Astrocyte (in vitro differentiated cells and primary cell): ENCODE data around the gene SAG. TPM values are rescaled to one million over a fixed set of nuclear protein-coding genes. Genes with fewer than 3 reads are reported as not detected.

Experiments used
- DNase-seq: peaks from one replicate; pipeline ENCODE4 v3.0.0-alpha.2; 2010; ENCODE audit warnings: low read depth
- FAIRE-seq: peaks from 2 replicates; lab custom pipeline; 2011; peaks lifted over from hg19 to GRCh38; lab: Jason Lieb, UNC
- H2AFZ ChIP-seq: 2 replicates; pipeline ENCODE4 v1.6.0; 2012; ENCODE audit warnings: low read depth, low read length, inconsistent platforms
- H3K27ac ChIP-seq: 2 replicates; pipeline ENCODE4 v1.5.1; 2011; ENCODE audit warnings: low read depth, low read length, inconsistent platforms
- H3K27me3 ChIP-seq: 2 replicates; pipeline ENCODE4 v1.6.0; 2011; ENCODE audit warnings: low read length, inconsistent platforms; ENCODE audit not compliant: insufficient read depth
- H3K36me3 ChIP-seq: 2 replicates; pipeline ENCODE4 v1.5.1; 2011; ENCODE audit warnings: low read length, inconsistent platforms; ENCODE audit not compliant: insufficient read depth
- H3K4me1 ChIP-seq: 2 replicates; pipeline ENCODE4 v1.5.1; 2011; ENCODE audit warnings: low read length, inconsistent platforms; ENCODE audit not compliant: insufficient read depth
- H3K4me2 ChIP-seq: 2 replicates; pipeline ENCODE4 v1.6.0; 2012; ENCODE audit warnings: low read length, inconsistent platforms
- H3K4me3 ChIP-seq: 2 replicates; pipeline ENCODE4 v1.5.1; 2011; ENCODE audit warnings: low read depth, mild to moderate bottlenecking, low read length, inconsistent platforms; ENCODE audit not compliant: insufficient read depth
- H3K79me2 ChIP-seq: 2 replicates; pipeline ENCODE4 v1.6.0; 2012; ENCODE audit warnings: mild to moderate bottlenecking, low read length, inconsistent platforms; ENCODE audit not compliant: insufficient read depth
- H3K9ac ChIP-seq: 2 replicates; pipeline ENCODE4 v1.6.0; 2012; ENCODE audit warnings: mild to moderate bottlenecking, low read length, inconsistent platforms
- H3K9me3 ChIP-seq: 2 replicates; pipeline ENCODE4 v1.5.1; 2012; ENCODE audit warnings: low read depth, mild to moderate bottlenecking, low read length, inconsistent platforms; ENCODE audit not compliant: insufficient read depth
- H4K20me1 ChIP-seq: 2 replicates; pipeline ENCODE4 v1.6.0; 2012; ENCODE audit warnings: low read length, inconsistent platforms; ENCODE audit not compliant: insufficient read depth
- H3K27ac Mint-ChIP-seq: one replicate; pipeline ENCODE4 v1.8.0; 2021; ENCODE audit warnings: mild to moderate bottlenecking, mixed read lengths; ENCODE audit not compliant: unreplicated experiment
- H3K27me3 Mint-ChIP-seq: one replicate; pipeline ENCODE4 v1.8.0; 2021; ENCODE audit warnings: low read depth, mixed read lengths; ENCODE audit not compliant: unreplicated experiment
- H3K36me3 Mint-ChIP-seq: one replicate; pipeline ENCODE4 v1.8.0; 2021; ENCODE audit warnings: low read depth, mixed read lengths; ENCODE audit not compliant: unreplicated experiment
- H3K4me1 Mint-ChIP-seq: one replicate; pipeline ENCODE4 v1.8.0; 2021; ENCODE audit warnings: low read depth, mixed read lengths; ENCODE audit not compliant: unreplicated experiment
- H3K4me3 Mint-ChIP-seq: one replicate; pipeline ENCODE4 v1.8.0; 2021; ENCODE audit warnings: mild to moderate bottlenecking, moderate library complexity, mixed read lengths; ENCODE audit not compliant: unreplicated experiment
- H3K9me3 Mint-ChIP-seq: one replicate; pipeline ENCODE4 v1.8.0; 2021; ENCODE audit warnings: mild to moderate bottlenecking, mixed read lengths; ENCODE audit not compliant: unreplicated experiment
- CTCF ChIP-seq: IDR thresholded peaks from 2 replicates; pipeline ENCODE4 v1.5.1; 2011; ENCODE audit warnings: low read depth, mild to moderate bottlenecking, inconsistent platforms, low read length, moderate library complexity; ENCODE audit not compliant: insufficient read depth
- EZH2 ChIP-seq: IDR thresholded peaks from 2 replicates; pipeline ENCODE4 v1.6.1; 2012; ENCODE audit warnings: mild to moderate bottlenecking, low read length, inconsistent platforms; ENCODE audit not compliant: insufficient read depth
- total RNA-seq: library from RNA; stranded (reverse); gene quantifications from 2 replicates; pipeline ENCODE4 v1.2.1, GENCODE V29; 2021

SAG gene
- total RNA-seq, 1 donor from 2014 or later = not detected

- DNase-seq (peak; percentile 23), FAIRE-seq (no peak)
- no peak overlapping the region for H3K27ac ChIP-seq
- H3K27me3 ChIP-seq = no peaks in the 10 kb centered on the region
- no peak overlapping the region for H3K4me2 ChIP-seq
- H3K4me3 ChIP-seq = no peak overlapping the region
- no peaks in the 10 kb centered on the region for H3K36me3 ChIP-seq
- Mint-ChIP-seq H3K27ac (peak overlapping the region; percentile 14), H3K4me1 (peaks cover 6% of the 10 kb centered on the region), H3K4me3 (no peak overlapping the region), H3K9me3 (peaks cover 1% of the 10 kb centered on the region), H3K27me3 (no peaks in the 10 kb centered on the region), H3K36me3 (peaks cover 3% of the 10 kb centered on the region)
- H3K9me3 ChIP-seq = no peaks in the 10 kb centered on the region
- peaks cover 24% of the 10 kb centered on the region for H3K79me2 ChIP-seq
- TF ChIP-seq EZH2 (no peak), CTCF (no peak)
- no peak overlapping the region for H3K9ac ChIP-seq
- H3K4me1 ChIP-seq = no peaks in the 10 kb centered on the region
- no peak overlapping the region for H2AFZ ChIP-seq
- peaks cover 52% of the 10 kb centered on the region for H4K20me1 ChIP-seq
Observed at GRCh38 chr2:233380132-233380895, 72.7 kb downstream of the SAG start.

GRCh38 chr2:233380995-233381637, 73.5 kb downstream of the SAG start:
- H3K4me1 Mint-ChIP-seq = peaks cover 14% of the 10 kb centered on the region
- H4K20me1 ChIP-seq = peaks cover 54% of the 10 kb centered on the region
- H3K27me3 Mint-ChIP-seq = no peaks in the 10 kb centered on the region
- no peak overlapping the region for H3K4me2 ChIP-seq
- TF ChIP-seq CTCF (no peak), EZH2 (no peak)
- H3K9me3 ChIP-seq = no peaks in the 10 kb centered on the region
- H3K79me2 ChIP-seq = peaks cover 26% of the 10 kb centered on the region
- H3K27ac ChIP-seq = no peak overlapping the region
- H2AFZ ChIP-seq = no peak overlapping the region
- no peak overlapping the region for H3K4me3 ChIP-seq
- peaks cover 1% of the 10 kb centered on the region for H3K9me3 Mint-ChIP-seq
- peaks cover 1% of the 10 kb centered on the region for H3K4me1 ChIP-seq
- H3K9ac ChIP-seq = no peak overlapping the region
- H3K36me3 ChIP-seq = no peaks in the 10 kb centered on the region
- H3K4me3 Mint-ChIP-seq = no peak overlapping the region
- FAIRE-seq (no peak), DNase-seq (no peak)
- H3K27me3 ChIP-seq = no peaks in the 10 kb centered on the region
- H3K27ac Mint-ChIP-seq = no peak overlapping the region
- peaks cover 3% of the 10 kb centered on the region for H3K36me3 Mint-ChIP-seq

GRCh38 chr2:233381638-233381995, 74.0 kb downstream of the SAG start:
- no peak for FAIRE-seq
- H4K20me1 ChIP-seq = peaks cover 57% of the 10 kb centered on the region
- no peak overlapping the region for H2AFZ ChIP-seq
- H3K27ac Mint-ChIP-seq = no peak overlapping the region
- H3K9me3 Mint-ChIP-seq = peaks cover 1% of the 10 kb centered on the region
- H3K4me3 ChIP-seq = no peak overlapping the region
- peaks cover 3% of the 10 kb centered on the region for H3K36me3 Mint-ChIP-seq
- no peaks in the 10 kb centered on the region for H3K27me3 ChIP-seq
- H3K4me1 Mint-ChIP-seq = peaks cover 17% of the 10 kb centered on the region
- peaks cover 6% of the 10 kb centered on the region for H3K4me1 ChIP-seq
- H3K27me3 Mint-ChIP-seq = no peaks in the 10 kb centered on the region
- no peak overlapping the region for H3K4me3 Mint-ChIP-seq
- DNase-seq = no peak
- peaks cover 26% of the 10 kb centered on the region for H3K79me2 ChIP-seq
- H3K36me3 ChIP-seq = no peaks in the 10 kb centered on the region
- no peak overlapping the region for H3K27ac ChIP-seq
- no peak overlapping the region for H3K9ac ChIP-seq
- no peak for TF ChIP-seq EZH2
- TF ChIP-seq CTCF = no peak
- H3K4me2 ChIP-seq = no peak overlapping the region
- no peaks in the 10 kb centered on the region for H3K9me3 ChIP-seq
